BJ (cell line): ENCODE measurements around the gene SORCS2. TPM values are rescaled to one million over a fixed set of nuclear protein-coding genes. Genes with fewer than 3 reads are reported as not detected.

ENCODE experiments used
- CTCF ChIA-PET: fragments of 350-600 bp; formaldehyde crosslinking; extraction: SDS; loops from one replicate; lab custom pipeline; 2021; ENCODE audit warnings: antibody characterized with exemption, inconsistent platforms; lab: Yijun Ruan, JAX
- POLR2A ChIA-PET: fragments of 300-600 bp; sonication (Branson Sonifier 250); formaldehyde crosslinking; extraction: SDS; loops from one replicate; lab custom pipeline; 2021; ENCODE audit warnings: antibody characterized with exemption; lab: Charles Lee
- DNase-seq: peaks from one replicate; pipeline ENCODE4 v3.0.0-alpha.2; 2011; ENCODE audit warnings: low read depth
- H3K27me3 ChIP-seq: 2 replicates; pipeline ENCODE4 v1.6.0; 2011; ENCODE audit warnings: low read length; ENCODE audit not compliant: control insufficient read depth, insufficient read depth
- H3K36me3 ChIP-seq: 2 replicates; pipeline ENCODE4 v1.5.1; 2011; ENCODE audit warnings: low read length; ENCODE audit not compliant: control insufficient read depth, insufficient read depth
- H3K4me3 ChIP-seq: 2 replicates; pipeline ENCODE4 v1.5.1; 2011; ENCODE audit warnings: low read depth, mild to moderate bottlenecking, control low read depth, low read length
- polyA plus RNA-seq: library from polyadenylated mRNA; depleted of rRNA; stranded (reverse); fragments of >200 nt; gene quantifications from 2 replicates; pipeline ENCODE4 v1.2.3, GENCODE V29; 2011
- TF ChIP-seq, protein P1 (sequence below): IDR thresholded peaks from 2 replicates; pipeline ENCODE4 v1.5.1; 2011; ENCODE audit warnings: low read depth, mild to moderate bottlenecking, control low read depth, inconsistent platforms, low read length, moderate library complexity; ENCODE audit not compliant: insufficient read depth

The SORCS2 gene
- polyA plus RNA-seq, 1 experiment = 0.63 TPM

DNA sequence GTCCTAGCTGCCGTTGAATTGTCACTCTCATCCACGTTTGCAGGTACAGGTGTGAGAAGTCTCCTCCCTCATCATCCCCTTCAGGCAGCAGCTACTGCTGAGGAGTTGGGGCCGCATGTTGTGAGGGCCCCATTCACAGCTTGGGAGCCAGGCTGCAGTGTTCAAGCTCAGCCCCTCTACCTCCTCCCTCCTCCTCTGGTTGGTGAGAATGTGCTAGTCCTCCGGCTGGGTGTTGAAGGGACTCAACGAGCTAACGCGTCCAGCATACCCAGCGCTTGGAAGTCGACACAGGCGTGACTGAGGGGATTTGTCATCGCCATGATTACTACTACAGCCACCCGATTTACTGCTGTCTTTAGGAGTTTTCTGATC is 324.4 kb downstream of the SORCS2 start:
- POLR2A ChIA-PET = no interaction called here
- Histone ChIP-seq H3K4me3 (no peak overlapping the region), H3K36me3 (no peaks in the 10 kb centered on the region), H3K27me3 (peaks cover 10% of the 10 kb centered on the region)
- TF ChIP-seq, protein P1, sequence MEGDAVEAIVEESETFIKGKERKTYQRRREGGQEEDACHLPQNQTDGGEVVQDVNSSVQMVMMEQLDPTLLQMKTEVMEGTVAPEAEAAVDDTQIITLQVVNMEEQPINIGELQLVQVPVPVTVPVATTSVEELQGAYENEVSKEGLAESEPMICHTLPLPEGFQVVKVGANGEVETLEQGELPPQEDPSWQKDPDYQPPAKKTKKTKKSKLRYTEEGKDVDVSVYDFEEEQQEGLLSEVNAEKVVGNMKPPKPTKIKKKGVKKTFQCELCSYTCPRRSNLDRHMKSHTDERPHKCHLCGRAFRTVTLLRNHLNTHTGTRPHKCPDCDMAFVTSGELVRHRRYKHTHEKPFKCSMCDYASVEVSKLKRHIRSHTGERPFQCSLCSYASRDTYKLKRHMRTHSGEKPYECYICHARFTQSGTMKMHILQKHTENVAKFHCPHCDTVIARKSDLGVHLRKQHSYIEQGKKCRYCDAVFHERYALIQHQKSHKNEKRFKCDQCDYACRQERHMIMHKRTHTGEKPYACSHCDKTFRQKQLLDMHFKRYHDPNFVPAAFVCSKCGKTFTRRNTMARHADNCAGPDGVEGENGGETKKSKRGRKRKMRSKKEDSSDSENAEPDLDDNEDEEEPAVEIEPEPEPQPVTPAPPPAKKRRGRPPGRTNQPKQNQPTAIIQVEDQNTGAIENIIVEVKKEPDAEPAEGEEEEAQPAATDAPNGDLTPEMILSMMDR = no peak
- CTCF ChIA-PET = interaction anchor here (1.3 kb wide), 1 partner anchor 29 kb away, joined by 3 read pairs; no protein-coding TSS in a partner anchor
- no peak for DNase-seq

DNA sequence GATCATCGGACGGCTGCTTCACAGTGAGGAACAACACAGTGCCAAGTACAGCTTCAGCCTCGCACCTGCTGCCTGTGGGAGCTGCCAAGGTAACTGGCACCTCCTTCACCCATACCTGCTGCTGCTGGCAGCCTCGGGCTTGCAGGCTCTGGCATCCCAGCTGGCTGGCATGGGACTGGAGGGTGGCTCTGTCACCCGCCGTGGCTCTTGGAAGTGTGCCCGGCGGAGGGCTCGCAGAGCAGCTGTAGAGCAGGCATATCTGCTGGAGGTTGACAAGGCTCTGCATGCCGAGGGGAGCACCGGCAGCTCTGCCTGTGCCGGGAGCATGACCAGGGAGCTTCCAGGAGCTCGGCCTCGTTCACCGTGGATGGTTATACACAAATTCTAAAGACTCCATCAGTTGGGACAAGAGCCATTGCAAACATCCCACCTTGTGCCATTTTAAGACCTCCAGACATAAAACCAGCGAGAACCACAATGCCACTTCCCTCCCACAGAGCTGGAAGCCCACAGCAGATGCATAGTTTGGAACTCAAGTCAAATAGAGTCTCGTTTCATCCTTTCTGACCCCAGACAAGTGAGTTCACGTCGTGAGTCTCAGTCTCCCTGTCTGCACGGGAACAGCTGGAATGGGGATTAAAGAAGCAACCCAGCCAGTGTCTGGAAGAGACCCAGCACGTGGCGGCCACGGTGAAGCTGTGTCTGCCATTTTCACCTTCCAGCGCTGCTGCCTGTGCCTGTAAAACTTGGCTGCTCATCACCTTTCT is 326.7 kb downstream of the SORCS2 start:
- H3K27me3 ChIP-seq = peaks cover 11% of the 10 kb centered on the region
- DNase-seq = no peak
- TF ChIP-seq, protein P1 = no peak
- POLR2A ChIA-PET = no interaction called here
- no peak overlapping the region for H3K4me3 ChIP-seq
- H3K36me3 ChIP-seq = no peaks in the 10 kb centered on the region
- CTCF ChIA-PET = no interaction called here

DNA sequence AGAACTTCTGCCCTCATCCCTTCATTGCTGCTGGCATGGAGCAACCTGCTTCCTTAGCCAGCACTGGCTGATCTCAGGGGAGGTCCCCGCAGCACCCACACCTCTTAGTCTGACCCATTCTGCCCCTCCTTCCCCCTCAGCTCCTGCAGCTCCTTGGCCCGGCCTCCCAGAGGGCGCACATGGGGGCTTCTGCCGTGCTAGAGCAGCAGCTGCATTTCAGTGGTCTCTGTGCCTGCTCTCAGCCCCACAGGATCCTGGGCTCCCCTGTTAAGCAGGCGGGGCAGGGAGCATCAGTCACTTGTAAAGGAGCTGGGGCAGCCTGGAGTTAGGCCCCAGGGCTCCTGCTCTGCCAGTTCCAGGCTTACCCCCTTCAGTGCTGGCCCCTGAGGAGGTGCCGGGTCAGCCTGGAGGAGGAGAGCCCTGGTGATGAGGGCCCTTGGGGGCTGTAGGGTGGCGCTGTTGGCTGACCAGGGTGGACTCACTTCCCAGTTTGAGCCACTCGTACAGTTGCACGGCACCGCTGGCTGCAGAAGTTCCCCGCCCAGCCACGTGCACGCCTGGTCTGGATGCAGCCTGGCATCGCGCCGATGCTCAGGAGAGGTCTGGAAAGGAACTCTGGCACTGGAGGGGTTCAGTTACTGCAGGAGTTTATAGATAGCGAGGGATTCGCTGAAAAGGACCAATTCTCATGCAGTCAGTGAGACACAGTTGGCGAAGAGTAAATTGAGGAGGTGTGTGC is 327.5 kb downstream of the SORCS2 start:
- no peak overlapping the region for H3K4me3 ChIP-seq
- H3K36me3 ChIP-seq = no peaks in the 10 kb centered on the region
- CTCF ChIA-PET = no interaction called here
- POLR2A ChIA-PET = no interaction called here
- TF ChIP-seq, protein P1 = no peak
- no peak for DNase-seq
- peaks cover 11% of the 10 kb centered on the region for H3K27me3 ChIP-seq

DNA sequence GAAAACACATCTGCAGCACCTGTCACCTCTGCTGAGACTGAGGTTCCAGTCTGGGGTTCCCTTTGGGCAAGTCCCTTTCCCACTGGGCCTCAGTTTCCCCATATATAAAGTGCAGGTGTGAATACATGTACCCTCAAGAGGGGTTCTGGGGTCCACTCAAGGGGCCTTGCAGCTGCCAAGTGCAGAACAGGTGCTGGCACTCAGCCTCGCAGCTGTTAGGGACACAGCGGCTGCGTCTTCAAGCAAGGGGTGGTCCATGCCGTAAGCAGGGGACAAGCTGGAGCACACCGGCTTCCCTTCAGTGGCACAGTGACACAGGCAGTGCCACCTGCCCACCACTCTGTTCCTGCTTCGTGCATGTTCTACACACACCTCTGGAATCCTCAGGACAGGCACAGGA is 329.3 kb downstream of the SORCS2 start:
- ChIA-PET CTCF (no interaction called here), POLR2A (no interaction called here)
- Histone ChIP-seq H3K36me3 (no peaks in the 10 kb centered on the region), H3K4me3 (no peak overlapping the region), H3K27me3 (peaks cover 5% of the 10 kb centered on the region)
- TF ChIP-seq, protein P1 = no peak
- DNase-seq = no peak

DNA sequence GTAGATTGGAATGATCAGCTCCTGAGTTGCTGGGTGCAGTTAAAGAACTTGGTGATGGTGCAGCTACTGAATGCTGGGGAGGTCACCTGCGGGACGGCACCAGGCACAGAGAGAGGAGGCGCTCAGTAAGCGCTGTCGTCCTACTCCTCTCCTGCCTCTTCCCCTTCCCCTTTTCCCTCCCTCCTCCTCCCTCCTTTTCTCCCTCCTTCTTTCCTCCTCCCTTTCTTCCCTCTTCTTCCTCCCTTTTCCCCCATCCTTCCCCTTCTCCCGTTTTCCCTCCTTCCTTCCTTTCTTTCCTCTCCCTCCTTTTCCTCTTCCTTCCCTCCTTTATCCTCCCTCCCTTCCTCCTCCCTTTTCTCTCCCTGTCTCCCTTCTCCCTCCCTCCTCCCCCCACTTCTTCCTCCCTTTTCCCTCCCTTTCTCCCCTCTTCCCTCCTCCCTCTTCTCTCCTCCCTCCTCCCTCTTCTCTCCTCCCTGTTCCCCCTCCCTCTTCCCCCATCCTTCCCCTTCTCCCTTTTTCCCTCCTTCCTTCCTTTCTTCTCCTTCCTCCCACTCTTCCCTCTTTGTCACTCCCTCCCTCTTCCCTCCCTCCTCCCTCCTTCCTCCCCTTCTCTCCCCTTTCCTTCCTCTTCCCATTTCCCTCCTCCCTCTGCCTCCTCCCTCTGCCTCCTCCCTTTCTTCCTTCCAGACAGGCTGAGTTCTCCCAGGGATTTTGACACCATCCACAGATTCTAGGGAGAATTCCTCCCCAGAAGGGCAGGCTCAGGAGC is 330.3 kb downstream of the SORCS2 start:
- Histone ChIP-seq H3K4me3 (no peak overlapping the region), H3K36me3 (no peaks in the 10 kb centered on the region), H3K27me3 (peaks cover 5% of the 10 kb centered on the region)
- CTCF ChIA-PET = no interaction called here
- no peak for DNase-seq
- POLR2A ChIA-PET = no interaction called here
- TF ChIP-seq, protein P1 = no peak
